ENCODE measurements around the gene ADA.

ADA gene

GRCh38 chr20:44609516-44610312 is 41.8 kb downstream of the ADA start:
- Histone ChIP-seq H3K4me1 (ENCODE audit: insufficient read depth, low read length) (peaks cover 12% of the 10 kb centered on the region), H2AFZ (ENCODE audit: low read depth, low read length) (peak overlapping the region; percentile 12), H3K36me3 (ENCODE audit: insufficient read depth, low read length) (peaks cover 2% of the 10 kb centered on the region), H3K9me3 (ENCODE audit: low read length) (no peaks in the 10 kb centered on the region), H3K4me3 (ENCODE audit: low read length) (peak overlapping the region; percentile 23), H3K27me3 (ENCODE audit: insufficient read depth, low read length) (no peaks in the 10 kb centered on the region)

DNA sequence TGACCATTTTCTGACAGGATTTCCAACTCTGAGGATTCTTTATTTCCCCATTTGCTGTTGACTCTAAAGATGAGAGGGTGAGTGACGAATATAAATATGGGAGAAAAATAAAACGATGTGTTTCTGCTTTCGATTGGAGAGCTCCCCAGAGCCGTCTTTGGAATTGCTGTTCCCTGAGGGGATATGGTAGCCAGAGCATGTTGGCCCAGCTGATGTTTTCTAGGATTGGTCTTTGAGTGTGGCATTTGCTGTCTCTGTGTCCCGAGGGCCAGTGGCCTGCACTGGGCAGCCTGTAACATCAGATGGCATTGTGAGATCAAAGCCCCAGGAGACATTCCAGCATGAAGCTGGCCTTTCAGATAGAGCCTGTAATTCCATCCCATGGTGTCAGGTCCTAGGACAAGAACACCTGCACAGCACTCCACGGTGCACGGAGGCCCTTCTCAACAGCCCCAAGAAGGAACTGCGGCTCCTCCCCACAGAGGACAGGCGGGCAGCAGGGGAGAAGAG is 42.4 kb downstream of the ADA start:
- Histone ChIP-seq H3K4me1 (ENCODE audit: insufficient read depth, low read length) (peaks cover 12% of the 10 kb centered on the region), H3K27me3 (ENCODE audit: insufficient read depth, low read length) (no peaks in the 10 kb centered on the region), H3K4me3 (ENCODE audit: low read length) (no peak overlapping the region), H3K9me3 (ENCODE audit: low read length) (no peaks in the 10 kb centered on the region), H2AFZ (ENCODE audit: low read depth, low read length) (peak overlapping the region; percentile 12), H3K36me3 (ENCODE audit: insufficient read depth, low read length) (peaks cover 2% of the 10 kb centered on the region)

- Histone ChIP-seq H3K4me3 (ENCODE audit: low read length) (no peak overlapping the region), H2AFZ (ENCODE audit: low read depth, low read length) (no peak overlapping the region), H3K4me1 (ENCODE audit: insufficient read depth, low read length) (peaks cover 12% of the 10 kb centered on the region)
Observed at GRCh38 chr20:44606725-44607441, 44.6 kb downstream of the ADA start.

DNA sequence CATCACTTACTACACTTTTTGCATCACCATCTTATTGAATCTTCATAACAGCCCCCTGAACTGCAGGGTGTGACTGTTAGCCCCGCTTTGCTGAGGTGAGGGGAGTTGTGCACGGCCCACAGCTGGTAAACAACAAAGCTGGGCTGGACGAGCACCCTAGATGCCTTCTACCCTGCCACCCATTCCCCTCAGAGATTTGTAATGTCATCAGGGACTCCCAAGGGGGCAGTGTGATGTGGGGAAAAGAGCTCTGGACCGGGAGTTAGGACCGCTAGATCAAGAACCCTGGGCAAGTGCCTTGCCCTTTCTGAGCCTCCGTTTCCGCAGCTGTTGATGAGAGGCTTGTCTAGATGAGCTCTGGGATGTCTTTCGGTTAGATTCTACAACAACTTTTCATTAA is 48.2 kb downstream of the ADA start:
- Histone ChIP-seq H3K9me3 (ENCODE audit: low read length) (no peaks in the 10 kb centered on the region), H2AFZ (ENCODE audit: low read depth, low read length) (no peak overlapping the region), H3K4me1 (ENCODE audit: insufficient read depth, low read length) (no peaks in the 10 kb centered on the region), H3K27me3 (ENCODE audit: insufficient read depth, low read length) (no peaks in the 10 kb centered on the region), H3K36me3 (ENCODE audit: insufficient read depth, low read length) (no peaks in the 10 kb centered on the region), H3K4me3 (ENCODE audit: low read length) (no peak overlapping the region)

More at GRCh38 chr20:44606725-44607441, 44.6 kb downstream of the ADA start:
- H3K27me3 ChIP-seq (ENCODE audit: insufficient read depth, low read length) = no peaks in the 10 kb centered on the region
- no peaks in the 10 kb centered on the region for H3K9me3 ChIP-seq (ENCODE audit: low read length)
- H3K36me3 ChIP-seq (ENCODE audit: insufficient read depth, low read length) = no peaks in the 10 kb centered on the region

GRCh38 chr20:44601801-44602204 is 49.7 kb downstream of the ADA start:
- no peaks in the 10 kb centered on the region for H3K27me3 ChIP-seq (ENCODE audit: insufficient read depth, low read length)
- no peaks in the 10 kb centered on the region for H3K36me3 ChIP-seq (ENCODE audit: insufficient read depth, low read length)
- H3K9me3 ChIP-seq (ENCODE audit: low read length) = no peaks in the 10 kb centered on the region
- H3K4me1 ChIP-seq (ENCODE audit: insufficient read depth, low read length) = peaks cover 3% of the 10 kb centered on the region
- no peak overlapping the region for H2AFZ ChIP-seq (ENCODE audit: low read depth, low read length)
- no peak overlapping the region for H3K4me3 ChIP-seq (ENCODE audit: low read length)

DNA sequence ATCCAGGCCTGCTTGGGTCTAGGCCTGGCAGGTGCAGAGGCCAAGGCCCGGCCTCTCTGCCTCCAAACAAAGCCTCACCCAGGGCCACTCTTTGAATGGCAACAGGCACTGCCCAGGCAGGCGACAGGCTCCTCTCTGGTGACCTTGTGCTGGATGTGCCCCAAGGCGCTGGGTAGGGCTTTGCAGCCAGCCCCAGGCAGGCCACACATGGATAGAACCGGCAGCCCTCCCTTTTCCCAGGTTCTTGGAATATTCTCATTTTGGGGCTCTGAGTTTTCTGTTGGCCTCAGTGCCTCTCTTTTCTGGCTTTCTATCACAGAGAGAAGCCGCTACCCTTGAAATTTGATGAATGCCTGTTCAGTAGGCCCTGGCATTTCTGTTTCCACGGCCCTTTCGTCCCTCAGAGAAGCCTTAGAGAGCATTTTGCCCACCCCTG is 50.2 kb downstream of the ADA start:
- peaks cover 3% of the 10 kb centered on the region for H3K4me1 ChIP-seq (ENCODE audit: insufficient read depth, low read length)
- H3K4me3 ChIP-seq (ENCODE audit: low read length) = no peak overlapping the region
- no peak overlapping the region for H2AFZ ChIP-seq (ENCODE audit: low read depth, low read length)
- H3K36me3 ChIP-seq (ENCODE audit: insufficient read depth, low read length) = no peaks in the 10 kb centered on the region
- H3K27me3 ChIP-seq (ENCODE audit: insufficient read depth, low read length) = no peaks in the 10 kb centered on the region
- no peaks in the 10 kb centered on the region for H3K9me3 ChIP-seq (ENCODE audit: low read length)

DNA sequence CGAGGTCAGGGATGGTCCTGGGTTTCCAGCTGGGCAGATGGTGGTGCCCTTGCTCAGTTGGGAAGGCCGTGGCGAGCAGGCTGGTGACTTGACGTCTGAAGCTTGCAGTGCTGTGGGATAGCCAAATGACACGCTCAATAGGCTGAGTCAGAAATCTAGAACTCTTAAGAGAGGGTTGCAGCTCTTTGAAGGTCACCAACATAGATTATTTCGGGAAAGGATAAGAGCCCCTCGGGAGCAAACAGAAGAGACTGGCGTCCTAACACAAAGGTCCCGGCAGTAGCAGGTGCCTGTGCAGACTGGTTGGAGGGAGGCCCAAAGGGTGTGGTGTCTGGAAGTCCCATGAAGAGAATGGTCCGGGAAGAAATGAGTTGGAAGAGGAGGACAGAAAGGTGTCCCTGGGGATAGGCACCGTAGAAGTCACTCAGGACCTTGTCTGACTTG is 50.7 kb downstream of the ADA start:
- Histone ChIP-seq H3K9me3 (ENCODE audit: low read length) (no peaks in the 10 kb centered on the region), H3K4me3 (ENCODE audit: low read length) (no peak overlapping the region), H3K4me1 (ENCODE audit: insufficient read depth, low read length) (peaks cover 3% of the 10 kb centered on the region), H3K27me3 (ENCODE audit: insufficient read depth, low read length) (no peaks in the 10 kb centered on the region), H2AFZ (ENCODE audit: low read depth, low read length) (no peak overlapping the region), H3K36me3 (ENCODE audit: insufficient read depth, low read length) (no peaks in the 10 kb centered on the region)

DNA sequence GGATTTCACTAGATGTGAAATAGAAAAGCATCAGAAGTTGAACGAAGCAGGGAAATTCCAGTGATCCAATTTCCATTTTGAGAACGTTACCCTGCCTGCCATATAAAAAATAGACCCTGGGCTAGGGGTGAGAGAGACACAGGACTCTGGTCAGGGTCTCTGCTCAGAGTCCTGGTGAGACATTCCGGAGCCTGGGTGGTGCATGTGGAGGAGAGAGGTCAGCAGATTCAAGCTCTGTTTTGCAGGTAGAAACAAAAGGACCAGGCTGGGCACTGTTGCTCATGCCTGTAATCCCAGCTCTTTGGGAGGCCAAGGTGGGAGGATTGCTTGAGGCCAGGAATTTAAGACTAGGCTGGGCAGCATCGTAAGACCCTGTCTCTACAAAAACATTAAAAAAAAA is 51.2 kb downstream of the ADA start:
- Histone ChIP-seq H3K4me1 (ENCODE audit: insufficient read depth, low read length) (peaks cover 3% of the 10 kb centered on the region), H2AFZ (ENCODE audit: low read depth, low read length) (no peak overlapping the region), H3K36me3 (ENCODE audit: insufficient read depth, low read length) (no peaks in the 10 kb centered on the region), H3K4me3 (ENCODE audit: low read length) (no peak overlapping the region), H3K27me3 (ENCODE audit: insufficient read depth, low read length) (no peaks in the 10 kb centered on the region), H3K9me3 (ENCODE audit: low read length) (no peaks in the 10 kb centered on the region)

- Histone ChIP-seq H2AFZ (ENCODE audit: low read depth, low read length) (no peak overlapping the region), H3K36me3 (ENCODE audit: insufficient read depth, low read length) (no peaks in the 10 kb centered on the region), H3K4me1 (ENCODE audit: insufficient read depth, low read length) (peaks cover 3% of the 10 kb centered on the region), H3K9me3 (ENCODE audit: low read length) (no peaks in the 10 kb centered on the region), H3K27me3 (ENCODE audit: insufficient read depth, low read length) (no peaks in the 10 kb centered on the region), H3K4me3 (ENCODE audit: low read length) (no peak overlapping the region)
Observed at GRCh38 chr20:44599715-44600114, 51.8 kb downstream of the ADA start.

- Histone ChIP-seq H3K4me3 (ENCODE audit: low read length) (no peak overlapping the region), H3K36me3 (ENCODE audit: insufficient read depth, low read length) (no peaks in the 10 kb centered on the region), H3K9me3 (ENCODE audit: low read length) (no peaks in the 10 kb centered on the region), H3K27me3 (ENCODE audit: insufficient read depth, low read length) (no peaks in the 10 kb centered on the region), H3K4me1 (ENCODE audit: insufficient read depth, low read length) (peaks cover 3% of the 10 kb centered on the region), H2AFZ (ENCODE audit: low read depth, low read length) (no peak overlapping the region)
Observed at GRCh38 chr20:44598423-44599305, 52.8 kb downstream of the ADA start.

DNA sequence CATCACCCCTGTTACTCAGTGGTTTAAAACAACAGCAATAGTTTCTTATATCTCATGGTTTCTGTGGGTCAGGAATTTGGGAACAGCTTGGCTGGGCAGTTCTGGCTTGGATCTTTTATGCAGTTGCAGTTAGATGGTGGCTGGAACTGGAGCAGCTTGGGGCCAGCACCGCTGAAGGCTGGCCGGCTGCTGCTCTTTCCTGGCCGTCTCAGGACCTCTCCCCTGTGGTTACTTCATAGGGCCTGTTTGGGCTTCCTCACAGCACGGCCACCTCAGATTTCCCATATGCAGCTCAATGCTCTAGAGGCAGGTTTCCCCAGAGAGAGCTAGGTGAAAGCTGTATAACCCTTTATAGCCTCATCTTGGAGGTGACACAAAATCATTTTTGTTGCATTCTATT is 53.6 kb downstream of the ADA start:
- Histone ChIP-seq H2AFZ (ENCODE audit: low read depth, low read length) (no peak overlapping the region), H3K27me3 (ENCODE audit: insufficient read depth, low read length) (no peaks in the 10 kb centered on the region), H3K9me3 (ENCODE audit: low read length) (no peaks in the 10 kb centered on the region), H3K36me3 (ENCODE audit: insufficient read depth, low read length) (no peaks in the 10 kb centered on the region), H3K4me1 (ENCODE audit: insufficient read depth, low read length) (peaks cover 4% of the 10 kb centered on the region), H3K4me3 (ENCODE audit: low read length) (no peak overlapping the region)

GRCh38 chr20:44597516-44597915 is 54.0 kb downstream of the ADA start:
- Histone ChIP-seq H2AFZ (ENCODE audit: low read depth, low read length) (no peak overlapping the region), H3K27me3 (ENCODE audit: insufficient read depth, low read length) (no peaks in the 10 kb centered on the region), H3K4me1 (ENCODE audit: insufficient read depth, low read length) (peaks cover 4% of the 10 kb centered on the region), H3K9me3 (ENCODE audit: low read length) (no peaks in the 10 kb centered on the region), H3K4me3 (ENCODE audit: low read length) (no peak overlapping the region), H3K36me3 (ENCODE audit: insufficient read depth, low read length) (peaks cover under 1% of the 10 kb centered on the region)
